ENCODE measurements around the gene KCNN1. TPM values are rescaled to one million over a fixed set of nuclear protein-coding genes. Genes with fewer than 3 reads are reported as not detected.

Gene KCNN1
- total and polyA plus RNA-seq, 11 donors: 0.03 to 0.27 (median 0.07) TPM; not detected in 7

DNA sequence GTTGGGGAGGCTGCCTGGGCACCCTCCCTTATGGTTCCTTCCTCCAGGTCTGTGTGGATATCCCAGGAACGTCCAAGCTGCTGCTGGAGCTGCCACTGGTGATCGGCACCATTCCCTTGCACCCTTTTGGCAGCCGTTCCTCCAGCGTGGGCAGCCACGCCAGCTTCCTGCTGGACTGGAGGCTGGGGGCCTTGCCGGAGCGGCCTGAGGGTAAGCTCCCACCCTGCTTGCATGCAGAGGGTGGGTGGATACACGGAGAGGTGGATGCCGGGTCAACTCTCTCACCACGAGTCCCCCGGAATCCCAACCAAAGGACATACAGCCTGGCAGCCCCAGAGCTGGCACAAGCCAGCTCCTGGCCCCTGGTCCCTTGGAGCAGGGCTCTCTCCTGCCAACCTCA is 43.2 kb downstream of the KCNN1 start:
- Histone ChIP-seq H3K27me3 (no peaks in the 10 kb centered on the region), H3K4me1 (peaks cover 0 to 59% (median 26%) of the 10 kb centered on the region in 12 donors), H3K36me3 (peaks cover 0 to 63% (median 54%) of the 10 kb centered on the region in 9 donors), H3K27ac (peak overlapping the region in 3 of 12 donors; percentile 33 to 93 (median 88)), H3K4me3 (peak overlapping the region in 5 of 12 donors; percentile 20 to 84 (median 56)), H3K9me3 (no peaks in the 10 kb centered on the region)
- DNase-seq (no peak), ATAC-seq (no peak)
- TF ChIP-seq, protein P1, sequence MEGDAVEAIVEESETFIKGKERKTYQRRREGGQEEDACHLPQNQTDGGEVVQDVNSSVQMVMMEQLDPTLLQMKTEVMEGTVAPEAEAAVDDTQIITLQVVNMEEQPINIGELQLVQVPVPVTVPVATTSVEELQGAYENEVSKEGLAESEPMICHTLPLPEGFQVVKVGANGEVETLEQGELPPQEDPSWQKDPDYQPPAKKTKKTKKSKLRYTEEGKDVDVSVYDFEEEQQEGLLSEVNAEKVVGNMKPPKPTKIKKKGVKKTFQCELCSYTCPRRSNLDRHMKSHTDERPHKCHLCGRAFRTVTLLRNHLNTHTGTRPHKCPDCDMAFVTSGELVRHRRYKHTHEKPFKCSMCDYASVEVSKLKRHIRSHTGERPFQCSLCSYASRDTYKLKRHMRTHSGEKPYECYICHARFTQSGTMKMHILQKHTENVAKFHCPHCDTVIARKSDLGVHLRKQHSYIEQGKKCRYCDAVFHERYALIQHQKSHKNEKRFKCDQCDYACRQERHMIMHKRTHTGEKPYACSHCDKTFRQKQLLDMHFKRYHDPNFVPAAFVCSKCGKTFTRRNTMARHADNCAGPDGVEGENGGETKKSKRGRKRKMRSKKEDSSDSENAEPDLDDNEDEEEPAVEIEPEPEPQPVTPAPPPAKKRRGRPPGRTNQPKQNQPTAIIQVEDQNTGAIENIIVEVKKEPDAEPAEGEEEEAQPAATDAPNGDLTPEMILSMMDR (IDR thresholded peaks at IDR 0.05): no peak
- no peak for TF ChIP-seq POLR2A (IDR thresholded peaks at IDR 0.05)
- WGBS, 4 donors: 83 to 100% (median 93%) methylated on average over 3 to 11 of the region's 11 CpGs
- intact Hi-C loops (cut with DNase I): loop anchor here in 2 of 10 donors (1.0 to 10.0 kb wide), 2 partner anchors 45 to 405 kb away; partner anchors contain the start of gene SSBP4 (in 1 of the 2)

DNA sequence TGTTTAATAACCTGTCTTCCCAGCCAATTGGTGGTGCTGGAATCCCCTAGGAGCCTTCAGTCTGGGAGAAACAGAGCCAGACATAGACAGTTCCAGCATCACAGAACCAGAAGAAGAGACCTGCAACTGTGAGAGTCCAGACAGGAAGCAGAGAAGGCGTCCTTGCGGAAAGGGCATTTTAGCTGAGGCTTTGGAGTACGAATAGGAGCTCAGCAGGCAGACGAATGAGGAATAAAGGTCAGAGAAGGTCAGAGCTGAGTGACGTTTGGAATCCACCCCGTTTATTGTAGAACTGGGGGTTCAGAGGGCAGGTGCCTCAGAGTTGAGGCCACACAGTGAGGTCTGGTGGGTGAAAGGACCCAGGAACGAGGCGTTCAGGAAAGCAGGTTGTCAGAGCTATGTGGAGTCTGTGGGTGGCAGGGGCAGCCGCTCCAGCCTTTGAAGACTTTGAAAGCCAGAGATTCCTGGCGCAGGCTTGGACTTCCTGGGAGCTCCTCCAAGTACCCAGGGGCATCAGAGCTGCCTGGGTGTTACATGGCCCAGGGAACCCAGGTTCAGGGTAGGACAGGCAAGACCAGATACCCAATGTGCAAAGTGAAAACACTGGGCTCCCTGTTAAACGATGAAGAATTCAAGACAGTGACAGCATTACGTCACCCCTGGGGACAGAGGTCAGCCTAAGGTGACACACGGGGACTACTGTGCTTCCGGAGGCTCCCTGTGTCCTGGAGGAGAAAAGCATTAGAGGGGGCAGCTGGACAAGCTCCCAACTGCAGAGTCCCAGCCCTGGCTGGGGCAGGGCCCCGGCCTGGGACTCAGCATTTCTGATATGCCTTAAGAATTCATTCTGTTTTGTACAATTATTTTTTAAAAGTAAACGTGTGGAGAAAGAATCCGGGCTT is 46.6 kb downstream of the KCNN1 start:
- WGBS, 4 donors: 64 to 70% (median 64%) methylated on average over 17 of the region's 17 CpGs
- TF ChIP-seq, protein P1 (IDR thresholded peaks at IDR 0.05): no peak
- TF ChIP-seq POLR2A (IDR thresholded peaks at IDR 0.05): no peak
- peak overlapping the region; percentile 3 to 93 (median 48) for H3K27ac ChIP-seq
- H3K27me3 ChIP-seq: no peaks in the 10 kb centered on the region
- intact Hi-C loops (cut with DNase I): loop anchor here in 1 of 10 donors (10.0 kb wide), 1 partner anchor 401 kb away; the partner anchor contains the start of gene SSBP4
- no peaks in the 10 kb centered on the region for H3K9me3 ChIP-seq
- peak overlapping the region in 1 of 12 donors; percentile 6 for H3K4me3 ChIP-seq
- DNase-seq: peak in 1 of 5 donors; percentile 33
- H3K4me1 ChIP-seq: peaks cover 8 to 76% (median 37%) of the 10 kb centered on the region in 12 donors
- peak; percentile 6 to 53 (median 41) for ATAC-seq
- H3K36me3 ChIP-seq: peaks cover 0 to 68% (median 60%) of the 10 kb centered on the region in 9 donors

DNA sequence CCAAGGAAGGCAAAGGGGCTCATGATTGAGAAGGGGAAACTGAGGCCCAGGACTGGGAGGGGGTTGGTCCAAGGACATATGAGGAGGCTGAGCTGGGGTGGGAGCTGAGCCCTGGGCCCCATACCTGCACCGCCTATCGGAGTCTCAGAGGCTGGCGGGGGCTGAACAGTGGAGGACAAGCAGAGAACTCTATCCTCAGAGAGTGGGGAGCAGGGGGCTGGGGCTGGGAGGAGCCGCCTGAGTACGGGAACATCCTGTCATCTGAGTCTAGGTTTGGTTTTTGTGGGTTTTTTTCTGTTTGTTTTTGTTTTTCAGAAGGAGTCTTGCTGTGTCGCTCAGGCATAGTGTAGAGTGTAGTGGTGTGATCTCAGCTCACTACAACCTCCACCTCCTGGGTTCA is 47.3 kb downstream of the KCNN1 start:
- H3K9me3 ChIP-seq: no peaks in the 10 kb centered on the region
- ATAC-seq (no peak), DNase-seq (no peak)
- H3K36me3 ChIP-seq: peaks cover 0 to 63% (median 57%) of the 10 kb centered on the region in 9 donors
- WGBS, 4 donors: 83 to 96% (median 91%) methylated on average over 6 of the region's 6 CpGs
- no peak overlapping the region for H3K4me3 ChIP-seq
- TF ChIP-seq, protein P1 (IDR thresholded peaks at IDR 0.05): no peak
- TF ChIP-seq POLR2A (IDR thresholded peaks at IDR 0.05): no peak
- peak overlapping the region in 11 of 12 donors; percentile 3 to 93 (median 41) for H3K27ac ChIP-seq
- no peaks in the 10 kb centered on the region for H3K27me3 ChIP-seq
- H3K4me1 ChIP-seq: peaks cover 8 to 79% (median 32%) of the 10 kb centered on the region in 12 donors
- intact Hi-C loops (cut with DNase I): loop anchor here in 1 of 10 donors (10.0 kb wide), 1 partner anchor 401 kb away; the partner anchor contains the start of gene SSBP4
